Body of pancreas (tissue), 4 donors: ENCODE measurements around the gene CTIF. TPM values are rescaled to one million over a fixed set of nuclear protein-coding genes. Genes with fewer than 3 reads are reported as not detected.

Experiments used
- ATAC-seq: fragments of 150-250 bp; one replicate; pipeline ENCODE4 v1.9.1; 2016
- DNase-seq, 4 donors: peaks; one replicate each; pipeline ENCODE4 v3.0.0-alpha.2; 2019
- H3K27ac ChIP-seq, 4 donors: fragments of 200-600 bp; sonication (generic); 1 replicate in 3 of 4; 2 replicates in 1 of 4; pipeline versions ENCODE4 v1.5.1 to v1.6.1; 2016 to 2019; ENCODE audit warnings: mild to moderate bottlenecking in 1 of 4, mixed read lengths in 1 of 4, moderate library complexity in 1 of 4
- H3K27me3 ChIP-seq, 2 donors: fragments of 200-600 bp; sonication (generic); one replicate each; pipeline ENCODE4 v1.6.0; 2016; ENCODE audit warnings: mild to moderate bottlenecking in 1 of 2
- H3K36me3 ChIP-seq, 2 donors: fragments of 200-600 bp; sonication (generic); replicated peaks in 1 of 2; 2 replicates each; pipeline ENCODE4 v1.5.1; 2016; ENCODE audit warnings: low read depth in 2 of 2; ENCODE audit not compliant: insufficient read depth in 1 of 2
- H3K4me1 ChIP-seq: fragments of 200-600 bp; sonication (generic); one replicate; pipeline ENCODE4 v1.6.0; 2016
- H3K4me3 ChIP-seq, 2 donors: fragments of 200-600 bp; sonication (generic); 1 replicate in 1 of 2; 2 replicates in 1 of 2; pipeline ENCODE4 v1.5.1; 2016 to 2019
- H3K9me3 ChIP-seq, 3 donors: fragments of 200-600 bp; sonication (generic); 1 replicate in 2 of 3; 2 replicates in 1 of 3; pipeline ENCODE4 v1.5.1; 2016
- CTCF ChIP-seq, 7 experiments: fragments of 450-650 bp in 4 of 7; fragments of 200-600 bp in 3 of 7; sonication (generic) in 3 of 7; IDR thresholded peaks; one replicate each; pipeline ENCODE4 v1.5.1; 2016 to 2019; ENCODE audit warnings: antibody characterized with exemption in 7 of 7
- POLR2A ChIP-seq, 3 donors: fragments of 450-650 bp; IDR thresholded peaks; one replicate each; pipeline ENCODE4 v1.6.1; 2016; ENCODE audit warnings: antibody characterized with exemption in 3 of 3, mild to moderate bottlenecking in 2 of 3
- WGBS, 2 donors: methylation state at CpG; one replicate each; pipeline ENCODE4 v1.1.5; 2017; 5-methylcytosine and 5-hydroxymethylcytosine counted together
- intact Hi-C: fragments of 100-400 bp; cut with DNase I; formaldehyde crosslinking; loops from one replicate; pipeline ENCODE4 v1.15.1; 2023
- total RNA-seq, 2 donors: library from RNA; depleted of rRNA; stranded (reverse); fragments of >200 nt; gene quantifications; one replicate each; pipeline ENCODE4 v1.1.0, GENCODE V29; 2016

CTIF gene
- total RNA-seq, 2 donors from 2014 or later: 18.7 to 24.4 TPM

- intact Hi-C loops: no loop called here
- no peak for ATAC-seq
Measured at GRCh38 chr18:48814490-48815178, 275.8 kb downstream of the CTIF start.

GRCh38 chr18:48815179-48815515, 276.3 kb downstream of the CTIF start:
- H3K27ac ChIP-seq: no peak overlapping the region
- peaks cover 0 to 2% of the 10 kb centered on the region in 2 donors for H3K36me3 ChIP-seq
- no peaks in the 10 kb centered on the region for H3K27me3 ChIP-seq
- WGBS, 2 donors: 71 to 85% methylated on average over 1 of the region's 1 CpG
- intact Hi-C loops: no loop called here
- H3K9me3 ChIP-seq: no peaks in the 10 kb centered on the region
- ATAC-seq (no peak), DNase-seq (no peak)
- no peaks in the 10 kb centered on the region for H3K4me1 ChIP-seq
- no peak overlapping the region for H3K4me3 ChIP-seq
- TF ChIP-seq POLR2A (IDR thresholded peaks at IDR 0.05) (no peak), CTCF (IDR thresholded peaks at IDR 0.05) (no peak)

More at GRCh38 chr18:48814490-48815178, 275.8 kb downstream of the CTIF start:
- Histone ChIP-seq H3K4me1 (no peaks in the 10 kb centered on the region), H3K36me3 (peaks cover 0 to 2% of the 10 kb centered on the region in 2 donors), H3K9me3 (no peaks in the 10 kb centered on the region), H3K4me3 (no peak overlapping the region), H3K27ac (no peak overlapping the region), H3K27me3 (no peaks in the 10 kb centered on the region)
- peak in 1 of 4 donors; percentile 3 for DNase-seq
- WGBS, 2 donors: 89 to 93% methylated on average over 5 of the region's 5 CpGs
- TF ChIP-seq CTCF (IDR thresholded peaks at IDR 0.05): no peak
- no peak for TF ChIP-seq POLR2A (IDR thresholded peaks at IDR 0.05)

DNA sequence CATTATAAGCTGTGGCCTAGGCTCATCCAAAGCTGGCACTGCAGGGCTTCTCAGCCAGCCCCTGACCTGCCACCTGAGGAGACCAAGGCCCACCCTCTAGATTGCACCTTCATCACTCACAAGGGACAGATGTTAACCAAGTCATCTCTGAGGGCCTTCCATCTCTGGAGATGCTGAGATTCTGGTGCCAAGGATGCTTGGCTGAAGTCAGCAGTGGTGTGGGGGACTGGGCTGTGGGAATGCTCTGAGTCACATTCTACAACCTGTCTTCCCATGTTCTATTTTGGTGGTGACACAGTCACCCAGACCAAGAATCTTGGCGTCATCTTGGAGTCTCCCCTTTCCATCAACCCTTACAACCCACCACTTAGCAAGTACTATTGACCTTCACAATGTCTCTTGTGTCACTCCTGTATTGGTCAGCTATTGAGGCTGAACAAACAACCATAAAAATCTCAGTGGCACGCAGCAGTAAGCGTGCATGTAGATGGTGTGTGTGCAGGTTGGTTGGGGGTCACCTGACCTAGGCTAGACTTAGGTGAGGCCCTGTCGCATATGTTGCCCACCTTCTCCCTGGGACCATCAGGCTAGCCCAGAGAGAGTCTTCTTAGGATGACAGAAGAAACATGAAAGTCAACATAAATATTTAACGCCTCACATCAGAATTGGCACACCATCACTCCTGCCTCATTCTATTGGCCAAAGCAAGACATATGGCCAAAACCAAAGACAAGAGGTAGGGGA, 276.9 kb downstream of the CTIF start:
- Histone ChIP-seq H3K36me3 (peaks cover 0 to 2% of the 10 kb centered on the region in 2 donors), H3K4me3 (no peak overlapping the region), H3K9me3 (no peaks in the 10 kb centered on the region), H3K27ac (no peak overlapping the region), H3K27me3 (no peaks in the 10 kb centered on the region), H3K4me1 (no peaks in the 10 kb centered on the region)
- ATAC-seq: no peak
- intact Hi-C loops: no loop called here
- no peak for TF ChIP-seq CTCF (IDR thresholded peaks at IDR 0.05)
- no peak for TF ChIP-seq POLR2A (IDR thresholded peaks at IDR 0.05)
- 96 to 99% methylated on average over 5 of the region's 5 CpGs for WGBS, 2 donors
- DNase-seq: peak in 1 of 4 donors; percentile 5

- TF ChIP-seq CTCF (IDR thresholded peaks at IDR 0.05): no peak
- no peak for TF ChIP-seq POLR2A (IDR thresholded peaks at IDR 0.05)
- intact Hi-C loops: no loop called here
- H3K27ac ChIP-seq: no peak overlapping the region
- H3K4me3 ChIP-seq: no peak overlapping the region
- peaks cover 0 to 2% of the 10 kb centered on the region in 2 donors for H3K36me3 ChIP-seq
- no peaks in the 10 kb centered on the region for H3K4me1 ChIP-seq
- DNase-seq (no peak), ATAC-seq (no peak)
- H3K9me3 ChIP-seq: no peaks in the 10 kb centered on the region
- WGBS, 2 donors: 72% methylated on average over 7 of the region's 7 CpGs
- H3K27me3 ChIP-seq: no peaks in the 10 kb centered on the region
Measured at GRCh38 chr18:48816554-48816953, 277.7 kb downstream of the CTIF start.
